Common myeloid progenitor, CD34-positive (primary cell): ENCODE results near the gene ATP6V1E1.
A peak's percentile ranks its signal among the peaks of the same experiment; 100 is the strongest.
"Not testable (repeated sequence)": the region's sequence is repeated elsewhere in the genome, so short reads cannot be mapped to it uniquely, and the experiment has no call there.

Source experiments
- CTCF ChIA-PET: fragments of 350-600 bp; sonication (Branson Sonifier 250); formaldehyde crosslinking; loops from one replicate; lab custom pipeline; 2021; ENCODE audit warnings: antibody characterized with exemption; lab: Charles Lee
- POLR2A ChIA-PET: fragments of 350-600 bp; sonication (Branson Sonifier 250); formaldehyde crosslinking; loops from one replicate; lab custom pipeline; 2021; ENCODE audit warnings: antibody characterized with exemption; lab: Charles Lee
- DNase-seq, 3 donors: peaks; one replicate each; pipeline versions ENCODE4 v3.0.0 to v3.0.0-alpha.2; 2013
- H3K27ac ChIP-seq, 2 experiments: 1 replicate in 1 of 2; 2 replicates in 1 of 2; pipeline ENCODE4 v1.7.0; 2013; ENCODE audit warnings: inconsistent platforms in 2 of 2, low read length in 2 of 2, mild to moderate bottlenecking in 2 of 2, low read depth in 1 of 2, moderate library complexity in 1 of 2; ENCODE audit not compliant: severe bottlenecking in 2 of 2, insufficient read depth in 1 of 2, poor library complexity in 1 of 2
- H3K27me3 ChIP-seq, 5 experiments: replicated peaks in 2 of 5; 1 replicate in 3 of 5; 2 replicates in 2 of 5; pipeline versions ENCODE4 v1.6.1 to v1.7.0; 2013; ENCODE audit warnings: low read length in 4 of 5, mild to moderate bottlenecking in 2 of 5, moderate library complexity in 2 of 5, inconsistent platforms in 1 of 5; ENCODE audit not compliant: insufficient read depth in 5 of 5, control insufficient read depth in 4 of 5
- H3K36me3 ChIP-seq, 4 experiments: 1 replicate in 2 of 4; 2 replicates in 2 of 4; pipeline versions ENCODE4 v1.6.1 to v1.7.0; 2013; ENCODE audit warnings: low read length in 3 of 4, control low read depth in 1 of 4, mild to moderate bottlenecking in 1 of 4; ENCODE audit not compliant: control insufficient read depth in 4 of 4, insufficient read depth in 4 of 4
- H3K4me1 ChIP-seq, 4 experiments: 1 replicate in 3 of 4; 2 replicates in 1 of 4; pipeline versions ENCODE4 v1.6.1 to v1.7.1; 2013; ENCODE audit warnings: low read length in 3 of 4, mild to moderate bottlenecking in 3 of 4, control low read depth in 1 of 4, inconsistent platforms in 1 of 4, moderate library complexity in 1 of 4; ENCODE audit not compliant: control insufficient read depth in 4 of 4, insufficient read depth in 4 of 4; ENCODE audit errors: control extremely low read depth in 1 of 4
- H3K4me3 ChIP-seq, 7 experiments: 1 replicate in 4 of 7; 2 replicates in 3 of 7; pipeline versions ENCODE4 v1.5.1 to v1.7.0; 2013; ENCODE audit warnings: mild to moderate bottlenecking in 7 of 7, low read length in 6 of 7, moderate library complexity in 6 of 7, inconsistent platforms in 2 of 7, low read depth in 2 of 7, control low read depth in 1 of 7; ENCODE audit not compliant: insufficient read depth in 4 of 7, control insufficient read depth in 1 of 7; ENCODE audit errors: extremely low read depth in 1 of 7
- H3K9me3 ChIP-seq, 5 experiments: 1 replicate in 4 of 5; 2 replicates in 1 of 5; pipeline versions ENCODE4 v1.6.1 to v1.7.1; 2013; ENCODE audit warnings: low read length in 4 of 5, mild to moderate bottlenecking in 2 of 5, inconsistent platforms in 1 of 5, low read depth in 1 of 5, moderate library complexity in 1 of 5; ENCODE audit not compliant: control insufficient read depth in 4 of 5, insufficient read depth in 2 of 5; ENCODE audit errors: control extremely low read depth in 1 of 5
- WGBS: methylation state at CpG from one replicate; pipeline ENCODE4 v1.1.5; 2013; ENCODE audit not compliant: insufficient coverage; 5-methylcytosine and 5-hydroxymethylcytosine counted together

The ATP6V1E1 gene

GRCh38 chr22:17570851-17571631 is 57.5 kb downstream of the ATP6V1E1 start:
- no peaks in the 10 kb centered on the region for H3K36me3 ChIP-seq
- H3K9me3 ChIP-seq = no peaks in the 10 kb centered on the region
- H3K4me3 ChIP-seq = no peak overlapping the region
- peaks cover 0 to 4% (median 0%) of the 10 kb centered on the region in 5 experiments for H3K27me3 ChIP-seq
- WGBS = 86% methylated on average over 18 of the region's 21 CpGs
- H3K27ac ChIP-seq = no peak overlapping the region
- DNase-seq = no peak
- ChIA-PET CTCF (interaction anchor here (1.5 kb wide), 1 partner anchor 16 kb away, joined by 3 read pairs; no protein-coding TSS in a partner anchor), POLR2A (no interaction called here)
- H3K4me1 ChIP-seq = peaks cover 0 to 4% (median 0%) of the 10 kb centered on the region in 4 experiments

- Histone ChIP-seq H3K4me3 (no peak overlapping the region), H3K27me3 (peaks cover 0 to 4% (median 0%) of the 10 kb centered on the region in 5 experiments), H3K9me3 (no peaks in the 10 kb centered on the region), H3K27ac (no peak overlapping the region), H3K4me1 (peaks cover 0 to 4% (median 0%) of the 10 kb centered on the region in 4 experiments), H3K36me3 (no peaks in the 10 kb centered on the region)
- ChIA-PET POLR2A (no interaction called here), CTCF (interaction anchor here (0.9 to 1.5 kb wide), 2 partner anchors 12 to 15 kb away, joined by 3 to 4 read pairs; no protein-coding TSS in a partner anchor)
- peak in 1 of 3 donors; percentile 12 for DNase-seq
- WGBS = 48% methylated on average over 8 of the region's 8 CpGs
Measured at GRCh38 chr22:17569971-17570511, 58.5 kb downstream of the ATP6V1E1 start.

GRCh38 chr22:17566776-17567175 is 61.8 kb downstream of the ATP6V1E1 start:
- ChIA-PET POLR2A (interaction anchor here (0.6 kb wide), 1 partner anchor 51 kb away, joined by 3 read pairs; no protein-coding TSS in a partner anchor), CTCF (interaction anchor here (1.0 kb wide), 1 partner anchor 8 kb away, joined by 5 read pairs; no protein-coding TSS in a partner anchor)
- Histone ChIP-seq H3K4me3 (no peak overlapping the region), H3K36me3 (no peaks in the 10 kb centered on the region), H3K27ac (no peak overlapping the region), H3K9me3 (no peaks in the 10 kb centered on the region), H3K4me1 (peaks cover 0 to 9% (median 0%) of the 10 kb centered on the region in 4 experiments), H3K27me3 (peaks cover 0 to 4% (median 0%) of the 10 kb centered on the region in 5 experiments)
- DNase-seq = no peak
- 97% methylated on average over 7 of the region's 10 CpGs for WGBS

GRCh38 chr22:17566016-17566687 is 62.4 kb downstream of the ATP6V1E1 start:
- not testable (repeated sequence) for H3K9me3 ChIP-seq, H3K36me3 ChIP-seq, H3K4me1 ChIP-seq, DNase-seq, H3K27ac ChIP-seq, H3K4me3 ChIP-seq, H3K27me3 ChIP-seq
- 95% methylated on average over 15 of the region's 19 CpGs for WGBS
- ChIA-PET POLR2A (interaction anchor here (0.6 kb wide), 1 partner anchor 51 kb away, joined by 3 read pairs; no protein-coding TSS in a partner anchor), CTCF (interaction anchor here (0.9 kb wide), 1 partner anchor 13 kb away, joined by 4 read pairs; no protein-coding TSS in a partner anchor)

GRCh38 chr22:17563936-17564391 is 64.6 kb downstream of the ATP6V1E1 start:
- no peaks in the 10 kb centered on the region for H3K9me3 ChIP-seq
- H3K27ac ChIP-seq = no peak overlapping the region
- no peak for DNase-seq
- H3K36me3 ChIP-seq = no peaks in the 10 kb centered on the region
- peaks cover 0 to 3% (median 0%) of the 10 kb centered on the region in 5 experiments for H3K27me3 ChIP-seq
- H3K4me1 ChIP-seq = peaks cover 0 to 5% (median 0%) of the 10 kb centered on the region in 4 experiments
- WGBS = 96% methylated on average over 11 of the region's 11 CpGs
- H3K4me3 ChIP-seq = no peak overlapping the region
- ChIA-PET CTCF (interaction anchor here (0.6 kb wide), 1 partner anchor 359 kb away, joined by 3 read pairs; no protein-coding TSS in a partner anchor), POLR2A (no interaction called here)

GRCh38 chr22:17562906-17563870 is 65.4 kb downstream of the ATP6V1E1 start, which contains the start of gene SLC25A18:
Gene SLC25A18 (plus strand): TSS chr22:17563498. CDS start chr22:17579945, 16,447 bp downstream.
- H3K9me3 ChIP-seq = no peaks in the 10 kb centered on the region
- DNase-seq = no peak
- peaks cover 0 to 3% (median 0%) of the 10 kb centered on the region in 5 experiments for H3K27me3 ChIP-seq
- no peak within 1 kb of the TSS for H3K27ac ChIP-seq
- H3K36me3 ChIP-seq = no peaks in the 10 kb centered on the region
- WGBS = 88% methylated on average over 13 of the region's 17 CpGs
- ChIA-PET CTCF (interaction anchor here (0.6 kb wide), 1 partner anchor 358 kb away, joined by 3 read pairs; no protein-coding TSS in a partner anchor), POLR2A (interaction anchor here (0.8 kb wide), 1 partner anchor 258 kb away, joined by 4 read pairs; no protein-coding TSS in a partner anchor)
- no peak within 1 kb of the TSS for H3K4me3 ChIP-seq
- peaks cover 0 to 5% (median 0%) of the 10 kb centered on the region in 4 experiments for H3K4me1 ChIP-seq
